NCI-H460 (cell line): ENCODE data around the gene BMPR1A. TPM values are rescaled to one million over a fixed set of nuclear protein-coding genes. Genes with fewer than 3 reads are reported as not detected.
"Not testable (repeated sequence)": the region's sequence is repeated elsewhere in the genome, so short reads cannot be mapped to it uniquely, and the experiment has no call there.

Experiments
- DNase-seq: peaks from one replicate; pipeline ENCODE4 v3.0.0-alpha.2; 2016; ENCODE audit warnings: low read depth; ENCODE audit errors: extremely low read depth
- total RNA-seq: library from RNA; depleted of rRNA; stranded (reverse); fragments of >200 nt; shearing (Covaris generic); gene quantifications from 2 replicates; pipeline ENCODE4 v1.2.3, GENCODE V29; 2014

BMPR1A gene
- total RNA-seq, 1 experiment from 2014 or later = 31.6 TPM

GRCh38 chr10:86833969-86834368 lies 77.5 kb downstream of the BMPR1A start:
- DNase-seq = no peak

- no peak for DNase-seq
Measured at GRCh38 chr10:86836044-86836443, 79.6 kb downstream of the BMPR1A start.

- no peak for DNase-seq
Measured at GRCh38 chr10:86837663-86838062, 81.2 kb downstream of the BMPR1A start.

- DNase-seq = no peak
Measured at GRCh38 chr10:86840498-86840897, 84.1 kb downstream of the BMPR1A start.

- DNase-seq = no peak
Measured at GRCh38 chr10:86846088-86846487, 89.7 kb downstream of the BMPR1A start.

- DNase-seq = no peak
Measured at GRCh38 chr10:86848747-86849146, 92.3 kb downstream of the BMPR1A start.

- no peak for DNase-seq
Measured at GRCh38 chr10:86849181-86849894, 92.9 kb downstream of the BMPR1A start.

- no peak for DNase-seq
Measured at GRCh38 chr10:86850481-86850880, 94.1 kb downstream of the BMPR1A start.

GRCh38 chr10:86851328-86852207 lies 95.1 kb downstream of the BMPR1A start:
- DNase-seq = no peak

GRCh38 chr10:86853582-86853981 lies 97.2 kb downstream of the BMPR1A start:
- not testable (repeated sequence) for DNase-seq

GRCh38 chr10:86855513-86855912 lies 99.1 kb downstream of the BMPR1A start:
- DNase-seq = no peak

- DNase-seq = no peak
Measured at GRCh38 chr10:86856156-86856555, 99.7 kb downstream of the BMPR1A start.

GRCh38 chr10:86857128-86857721 lies 100.8 kb downstream of the BMPR1A start:
- DNase-seq = no peak

- DNase-seq = no peak
Measured at GRCh38 chr10:86858011-86858410, 101.6 kb downstream of the BMPR1A start.

- no peak for DNase-seq
Measured at GRCh38 chr10:86861351-86861750, 104.9 kb downstream of the BMPR1A start.

- no peak for DNase-seq
Measured at GRCh38 chr10:86862373-86862772, 106.0 kb downstream of the BMPR1A start.

GRCh38 chr10:86862786-86863483 lies 106.5 kb downstream of the BMPR1A start:
- no peak for DNase-seq

GRCh38 chr10:86863484-86863842 lies 107.0 kb downstream of the BMPR1A start:
- no peak for DNase-seq

GRCh38 chr10:86865011-86865811 lies 108.8 kb downstream of the BMPR1A start:
- DNase-seq = not testable (repeated sequence)

- no peak for DNase-seq
Measured at GRCh38 chr10:86867149-86867548, 110.7 kb downstream of the BMPR1A start.
